Measurements from ENCODE around the gene LRPPRC. TPM values are rescaled to one million over a fixed set of nuclear protein-coding genes. Genes with fewer than 3 reads are reported as not detected.
"Not testable (repeated sequence)": the region's sequence is repeated elsewhere in the genome, so short reads cannot be mapped to it uniquely, and the experiment has no call there.

LRPPRC gene
- total RNA-seq, 1 donor from 2014 or later = 70.3 TPM

- Histone ChIP-seq H3K4me3 (ENCODE audit: low read depth, low read length) (no peak overlapping the region), H3K27me3 (ENCODE audit: control insufficient read depth, insufficient read depth, low read length) (no peaks in the 10 kb centered on the region), H3K36me3 (ENCODE audit: control insufficient read depth, insufficient read depth, low read length) (no peaks in the 10 kb centered on the region)
- TF ChIP-seq CTCF (IDR thresholded peaks at IDR 0.05; ENCODE audit: insufficient read depth, low read length, severe bottlenecking) = no peak
- DNase-seq (ENCODE audit: low read depth) (no peak), FAIRE-seq (no peak)
Observed at GRCh38 chr2:44037221-44037620, 41.4 kb upstream of the LRPPRC start.

DNA sequence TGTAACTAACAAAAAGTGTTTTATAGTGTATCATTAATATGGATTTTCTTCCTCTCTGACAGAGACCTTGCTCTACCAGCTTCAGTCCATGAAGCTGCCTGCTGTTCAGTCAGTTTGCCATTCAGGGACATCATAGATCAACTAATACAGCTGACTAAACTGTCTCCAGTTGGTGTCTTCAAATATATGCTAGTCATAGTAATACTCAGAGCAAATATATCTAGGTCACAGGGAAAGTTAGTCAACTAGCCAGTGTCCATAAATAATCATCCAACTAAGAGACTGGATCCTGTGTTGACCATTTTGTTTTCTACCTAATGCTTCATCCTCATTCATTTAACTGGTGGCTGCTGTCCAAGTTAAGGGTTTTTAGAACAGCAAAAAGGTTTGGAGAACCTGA, 38.2 kb upstream of the LRPPRC start:
- FAIRE-seq (no peak), DNase-seq (ENCODE audit: low read depth) (no peak)
- Histone ChIP-seq H3K4me3 (ENCODE audit: low read depth, low read length) (no peak overlapping the region), H3K27me3 (ENCODE audit: control insufficient read depth, insufficient read depth, low read length) (no peaks in the 10 kb centered on the region), H3K36me3 (ENCODE audit: control insufficient read depth, insufficient read depth, low read length) (no peaks in the 10 kb centered on the region)
- TF ChIP-seq CTCF (IDR thresholded peaks at IDR 0.05; ENCODE audit: insufficient read depth, low read length, severe bottlenecking) = no peak

DNA sequence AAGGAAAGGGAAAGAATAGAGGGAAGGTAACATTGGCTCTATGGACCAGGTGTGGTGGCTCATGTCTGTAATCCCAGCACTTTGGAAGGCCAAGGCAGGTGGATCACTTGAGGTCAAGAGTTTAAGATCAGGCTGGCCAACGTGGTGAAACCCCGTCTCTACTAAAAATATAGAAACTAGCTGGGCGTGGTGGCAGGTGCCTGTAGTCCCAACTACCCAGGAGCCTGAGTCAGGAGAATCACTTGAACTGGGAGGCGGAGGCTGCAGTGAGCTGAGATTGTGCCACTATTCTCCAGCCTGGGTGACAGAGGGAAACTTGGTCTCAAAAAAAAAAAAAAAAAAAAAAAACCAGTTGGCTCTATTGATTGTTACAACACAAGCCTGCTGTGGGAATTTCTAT, 31.3 kb upstream of the LRPPRC start:
- not testable (repeated sequence) for FAIRE-seq; DNase-seq (ENCODE audit: low read depth); H3K36me3 ChIP-seq (ENCODE audit: control insufficient read depth, insufficient read depth, low read length); H3K4me3 ChIP-seq (ENCODE audit: low read depth, low read length); H3K27me3 ChIP-seq (ENCODE audit: control insufficient read depth, insufficient read depth, low read length)

- FAIRE-seq (no peak), DNase-seq (ENCODE audit: low read depth) (peak; percentile 42)
- H3K36me3 ChIP-seq (ENCODE audit: control insufficient read depth, insufficient read depth, low read length) = no peaks in the 10 kb centered on the region
- H3K4me3 ChIP-seq (ENCODE audit: low read depth, low read length) = no peak overlapping the region
- TF ChIP-seq CTCF (IDR thresholded peaks at IDR 0.05; ENCODE audit: insufficient read depth, low read length, severe bottlenecking) = no peak
- no peaks in the 10 kb centered on the region for H3K27me3 ChIP-seq (ENCODE audit: control insufficient read depth, insufficient read depth, low read length)
Observed at GRCh38 chr2:44016282-44016681, 20.5 kb upstream of the LRPPRC start.

DNA sequence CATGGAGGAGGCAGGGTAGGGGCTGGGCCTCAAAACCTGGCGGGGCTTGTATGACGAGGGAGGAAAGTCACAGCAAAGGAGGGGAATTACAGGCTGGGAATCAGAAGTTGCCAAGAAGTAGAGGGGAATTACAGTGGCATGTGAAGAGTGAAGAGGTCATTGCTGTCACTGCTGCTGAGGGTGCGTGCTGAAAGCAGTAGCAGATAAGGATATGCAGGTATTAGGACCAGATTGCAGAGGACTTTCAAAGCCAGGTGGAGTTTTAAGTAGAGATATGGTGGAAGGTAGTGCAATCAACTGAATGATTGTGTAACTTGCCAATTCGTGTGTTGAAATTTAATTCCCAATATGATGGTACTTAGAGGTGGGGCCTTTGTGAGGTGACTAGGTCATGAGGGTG, 19.4 kb upstream of the LRPPRC start:
- TF ChIP-seq CTCF (IDR thresholded peaks at IDR 0.05; ENCODE audit: insufficient read depth, low read length, severe bottlenecking) = no peak
- Histone ChIP-seq H3K27me3 (ENCODE audit: control insufficient read depth, insufficient read depth, low read length) (no peaks in the 10 kb centered on the region), H3K36me3 (ENCODE audit: control insufficient read depth, insufficient read depth, low read length) (no peaks in the 10 kb centered on the region), H3K4me3 (ENCODE audit: low read depth, low read length) (no peak overlapping the region)
- FAIRE-seq (no peak), DNase-seq (ENCODE audit: low read depth) (no peak)

GRCh38 chr2:44013205-44013604, 17.4 kb upstream of the LRPPRC start:
- not testable (repeated sequence) for DNase-seq (ENCODE audit: low read depth); H3K36me3 ChIP-seq (ENCODE audit: control insufficient read depth, insufficient read depth, low read length); FAIRE-seq; H3K27me3 ChIP-seq (ENCODE audit: control insufficient read depth, insufficient read depth, low read length); H3K4me3 ChIP-seq (ENCODE audit: low read depth, low read length)

GRCh38 chr2:44010266-44010665, 14.5 kb upstream of the LRPPRC start:
- Histone ChIP-seq H3K36me3 (ENCODE audit: control insufficient read depth, insufficient read depth, low read length) (no peaks in the 10 kb centered on the region), H3K4me3 (ENCODE audit: low read depth, low read length) (no peak overlapping the region), H3K27me3 (ENCODE audit: control insufficient read depth, insufficient read depth, low read length) (no peaks in the 10 kb centered on the region)
- no peak for FAIRE-seq
- no peak for DNase-seq (ENCODE audit: low read depth)
- TF ChIP-seq CTCF (IDR thresholded peaks at IDR 0.05; ENCODE audit: insufficient read depth, low read length, severe bottlenecking) = no peak

Data from bronchial epithelial cell (primary cell).